ENCODE data around the gene TATDN3. TPM values are rescaled to one million over a fixed set of nuclear protein-coding genes. Genes with fewer than 3 reads are reported as not detected.

Gene TATDN3
- polyA plus RNA-seq, 3 donors: 19.8 to 22.2 (median 21.6) TPM

Other genes starting within 250 kb of the TATDN3 start
- 10 to 100 TPM in 2 of 3 donors, 1 to 10 TPM in 1; 8.0 to 44.0 (median 13.3) TPM for gene ATF3, start 183.1 kb upstream of the TATDN3 start, polyA plus RNA-seq (ENCODE audit: insufficient read length in 3 of 3)
- gene BATF3, start 92.1 kb upstream of the TATDN3 start, polyA plus RNA-seq (ENCODE audit: insufficient read length in 3 of 3): 1 to 10 TPM; 1.1 to 2.0 (median 1.6) TPM
- 10 to 100 TPM; 45.8 to 46.4 (median 46.0) TPM for gene NSL1, start 117 bp upstream of the TATDN3 start, polyA plus RNA-seq (ENCODE audit: insufficient read length in 3 of 3)
- gene SPATA45, start 55.8 kb downstream of the TATDN3 start, polyA plus RNA-seq (ENCODE audit: insufficient read length in 3 of 3): under 1 TPM in 1 of 3 donors, not detected in 2; 0.50 TPM
- gene FLVCR1, start 66.4 kb downstream of the TATDN3 start, polyA plus RNA-seq (ENCODE audit: insufficient read length in 3 of 3): 10 to 100 TPM; 21.7 to 27.3 (median 23.8) TPM
- 10 to 100 TPM; 20.3 to 24.9 (median 23.5) TPM for gene VASH2, start 158.6 kb downstream of the TATDN3 start, polyA plus RNA-seq (ENCODE audit: insufficient read length in 3 of 3)
- 10 to 100 TPM; 32.6 to 36.2 (median 32.9) TPM for gene ANGEL2, start 224.0 kb downstream of the TATDN3 start, polyA plus RNA-seq (ENCODE audit: insufficient read length in 3 of 3)